Measurements from ENCODE around the gene ZNF646. TPM values are rescaled to one million over a fixed set of nuclear protein-coding genes. Genes with fewer than 3 reads are reported as not detected.

Gene ZNF646
- 10 to 100 TPM; 16.7 to 17.4 TPM for total RNA-seq

- H3K27me3 Mint-ChIP-seq (ENCODE audit: low read depth): no peaks in the 10 kb centered on the region
- CTCF ChIA-PET: interaction anchor here (1.3 to 1.7 kb wide), 2 partner anchors 19 to 68 kb away, joined by 3 to 6 read pairs; no protein-coding TSS in a partner anchor
- H3K4me1 Mint-ChIP-seq (ENCODE audit: low read depth): peaks cover 31% of the 10 kb centered on the region
- DNase-seq: peak; percentile 99
- peak within 1 kb of the TSS; percentile 93 for H3K27ac Mint-ChIP-seq
- peaks cover 26% of the 10 kb centered on the region for H3K36me3 Mint-ChIP-seq (ENCODE audit: low read depth)
- intact Hi-C loops (cut with micrococcal nuclease): loop anchor here (1.0 to 10.0 kb wide), 14 partner anchors 20 to 795 kb away; partner anchors contain the start of genes ARMC5, KAT8, PHKG2 and SETD1A
- peak within 1 kb of the TSS; percentile 94 for H3K4me3 Mint-ChIP-seq
- no peaks in the 10 kb centered on the region for H3K9me3 Mint-ChIP-seq
These were observed at the start of gene ZNF646, which contains the start of gene ZNF668 for GRCh38 chr16:31073970-31074813. Gene ZNF646 (plus strand): TSS chr16:31074422. CDS start chr16:31076325, 1,903 bp downstream. Gene ZNF668 (minus strand): TSS chr16:31074240. CDS start chr16:31064459, 9,781 bp downstream.

DNA sequence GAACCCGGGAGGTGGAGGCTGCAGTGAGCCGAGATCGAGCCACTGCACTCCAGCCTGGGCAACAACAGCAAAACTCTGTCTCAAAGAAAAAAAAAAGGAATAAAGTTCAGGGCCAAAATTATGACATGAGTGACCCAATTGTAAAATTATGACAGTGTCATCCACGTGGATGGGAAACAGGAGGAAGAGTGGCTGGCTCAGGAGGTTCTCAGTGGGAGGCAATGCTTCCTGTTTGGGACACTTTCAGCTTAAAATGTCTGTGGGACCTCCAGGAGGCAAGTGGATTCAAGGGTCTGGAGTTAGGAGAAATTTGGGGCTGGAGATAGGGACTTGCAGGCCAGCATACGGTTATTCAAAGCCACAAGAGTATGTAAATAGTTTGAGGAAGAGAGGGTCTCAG is 48.9 kb upstream of the ZNF646 start:
- peaks cover 2% of the 10 kb centered on the region for H3K4me1 Mint-ChIP-seq (ENCODE audit: low read depth)
- no peak for DNase-seq
- no peak overlapping the region for H3K4me3 Mint-ChIP-seq
- no peaks in the 10 kb centered on the region for H3K36me3 Mint-ChIP-seq (ENCODE audit: low read depth)
- no peaks in the 10 kb centered on the region for H3K27me3 Mint-ChIP-seq (ENCODE audit: low read depth)
- no peaks in the 10 kb centered on the region for H3K9me3 Mint-ChIP-seq
- no peak overlapping the region for H3K27ac Mint-ChIP-seq
- CTCF ChIA-PET: no interaction called here
- intact Hi-C loops (cut with micrococcal nuclease): no loop called here

GRCh38 chr16:31029272-31029671 is 45.0 kb upstream of the ZNF646 start:
- intact Hi-C loops (cut with micrococcal nuclease): no loop called here
- CTCF ChIA-PET: no interaction called here
- peaks cover 5% of the 10 kb centered on the region for H3K36me3 Mint-ChIP-seq (ENCODE audit: low read depth)

GRCh38 chr16:31031276-31031675 is 42.9 kb upstream of the ZNF646 start:
- Mint-ChIP-seq H3K9me3 (no peaks in the 10 kb centered on the region), H3K27ac (no peak overlapping the region), H3K4me3 (peak overlapping the region; percentile 0), H3K4me1 (ENCODE audit: low read depth) (peaks cover 19% of the 10 kb centered on the region), H3K27me3 (ENCODE audit: low read depth) (no peaks in the 10 kb centered on the region), H3K36me3 (ENCODE audit: low read depth) (peaks cover 8% of the 10 kb centered on the region)
- intact Hi-C loops (cut with micrococcal nuclease): no loop called here
- CTCF ChIA-PET: no interaction called here
- DNase-seq: no peak

More at GRCh38 chr16:31029272-31029671, 45.0 kb upstream of the ZNF646 start:
- H3K9me3 Mint-ChIP-seq: no peaks in the 10 kb centered on the region
- DNase-seq: no peak
- H3K27me3 Mint-ChIP-seq (ENCODE audit: low read depth): no peaks in the 10 kb centered on the region
- no peak overlapping the region for H3K27ac Mint-ChIP-seq
- peaks cover 9% of the 10 kb centered on the region for H3K4me1 Mint-ChIP-seq (ENCODE audit: low read depth)
- no peak overlapping the region for H3K4me3 Mint-ChIP-seq

GRCh38 chr16:31032736-31033708 is 41.2 kb upstream of the ZNF646 start, which contains the start of gene STX4:
Gene STX4 (plus strand): TSS chr16:31033558. CDS start chr16:31033806, 248 bp downstream.
- Mint-ChIP-seq H3K27me3 (ENCODE audit: low read depth) (no peaks in the 10 kb centered on the region), H3K4me1 (ENCODE audit: low read depth) (peaks cover 22% of the 10 kb centered on the region), H3K9me3 (no peaks in the 10 kb centered on the region), H3K36me3 (ENCODE audit: low read depth) (peaks cover 9% of the 10 kb centered on the region), H3K4me3 (peak within 1 kb of the TSS; percentile 96), H3K27ac (peak within 1 kb of the TSS; percentile 93)
- peak; percentile 99 for DNase-seq
- intact Hi-C loops (cut with micrococcal nuclease): loop anchor here (1.0 to 2.0 kb wide), 11 partner anchors 36 to 836 kb away; partner anchors contain the start of genes ARMC5, FBRS, FUS and KAT8
- CTCF ChIA-PET: interaction anchor here (0.6 kb wide), 2 partner anchors 58 to 952 kb away, joined by 4 to 5 read pairs; no protein-coding TSS in a partner anchor

- intact Hi-C loops (cut with micrococcal nuclease): loop anchor here (1.0 to 2.0 kb wide), 11 partner anchors 37 to 835 kb away; partner anchors contain the start of genes ARMC5, FBRS, FUS and KAT8
- DNase-seq: peak; percentile 94
- no peaks in the 10 kb centered on the region for H3K27me3 Mint-ChIP-seq (ENCODE audit: low read depth)
- peaks cover 22% of the 10 kb centered on the region for H3K4me1 Mint-ChIP-seq (ENCODE audit: low read depth)
- H3K27ac Mint-ChIP-seq: peak overlapping the region; percentile 93
- no peaks in the 10 kb centered on the region for H3K9me3 Mint-ChIP-seq
- CTCF ChIA-PET: interaction anchor here (0.5 to 0.6 kb wide), 2 partner anchors 49 to 951 kb away, joined by 3 to 4 read pairs; no protein-coding TSS in a partner anchor
- peak overlapping the region; percentile 96 for H3K4me3 Mint-ChIP-seq
- H3K36me3 Mint-ChIP-seq (ENCODE audit: low read depth): peaks cover 13% of the 10 kb centered on the region
These were observed 40.3 kb upstream of the ZNF646 start for GRCh38 chr16:31033709-31034492.

GRCh38 chr16:31036691-31037090 is 37.5 kb upstream of the ZNF646 start:
- H3K27ac Mint-ChIP-seq: no peak overlapping the region

GRCh38 chr16:31038993-31039392 is 35.2 kb upstream of the ZNF646 start:
- Mint-ChIP-seq H3K4me1 (ENCODE audit: low read depth) (peaks cover 15% of the 10 kb centered on the region), H3K4me3 (no peak overlapping the region), H3K36me3 (ENCODE audit: low read depth) (peaks cover 13% of the 10 kb centered on the region), H3K9me3 (no peaks in the 10 kb centered on the region), H3K27ac (no peak overlapping the region), H3K27me3 (ENCODE audit: low read depth) (no peaks in the 10 kb centered on the region)
- CTCF ChIA-PET: interaction anchor here (1.6 kb wide), 1 partner anchor 97 kb away, joined by 5 read pairs; no protein-coding TSS in a partner anchor
- no peak for DNase-seq
- intact Hi-C loops (cut with micrococcal nuclease): no loop called here

More at GRCh38 chr16:31036691-31037090, 37.5 kb upstream of the ZNF646 start:
- intact Hi-C loops (cut with micrococcal nuclease): no loop called here
- no peaks in the 10 kb centered on the region for H3K9me3 Mint-ChIP-seq
- CTCF ChIA-PET: no interaction called here
- no peak overlapping the region for H3K4me3 Mint-ChIP-seq
- peaks cover 22% of the 10 kb centered on the region for H3K4me1 Mint-ChIP-seq (ENCODE audit: low read depth)
- DNase-seq: no peak
- H3K27me3 Mint-ChIP-seq (ENCODE audit: low read depth): no peaks in the 10 kb centered on the region
- peaks cover 15% of the 10 kb centered on the region for H3K36me3 Mint-ChIP-seq (ENCODE audit: low read depth)

DNA sequence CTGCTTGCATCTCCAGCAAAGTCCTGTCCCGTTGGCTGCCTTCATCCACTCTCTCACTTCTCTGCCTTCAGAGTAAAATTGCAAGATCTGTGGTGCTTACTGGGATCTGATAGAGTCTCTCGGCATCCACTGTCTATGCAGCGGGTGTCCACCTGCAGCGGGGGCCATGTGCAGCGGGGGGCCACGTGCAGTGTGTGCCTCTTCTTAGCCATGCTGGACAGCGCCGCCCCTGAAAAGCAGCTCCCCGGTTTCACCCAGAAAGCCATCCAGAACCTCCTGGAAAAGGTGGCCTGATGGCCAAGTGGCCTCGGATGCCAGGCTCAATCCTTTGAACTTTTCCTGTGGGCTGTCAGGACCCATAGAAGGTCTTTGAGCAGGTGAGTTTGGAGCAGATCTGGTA is 31.4 kb upstream of the ZNF646 start:
- CTCF ChIA-PET: no interaction called here
- no peaks in the 10 kb centered on the region for H3K9me3 Mint-ChIP-seq
- no peak overlapping the region for H3K4me3 Mint-ChIP-seq
- H3K4me1 Mint-ChIP-seq (ENCODE audit: low read depth): no peaks in the 10 kb centered on the region
- intact Hi-C loops (cut with micrococcal nuclease): no loop called here
- H3K27me3 Mint-ChIP-seq (ENCODE audit: low read depth): no peaks in the 10 kb centered on the region
- no peak overlapping the region for H3K27ac Mint-ChIP-seq
- peaks cover 8% of the 10 kb centered on the region for H3K36me3 Mint-ChIP-seq (ENCODE audit: low read depth)
- no peak for DNase-seq

DNA sequence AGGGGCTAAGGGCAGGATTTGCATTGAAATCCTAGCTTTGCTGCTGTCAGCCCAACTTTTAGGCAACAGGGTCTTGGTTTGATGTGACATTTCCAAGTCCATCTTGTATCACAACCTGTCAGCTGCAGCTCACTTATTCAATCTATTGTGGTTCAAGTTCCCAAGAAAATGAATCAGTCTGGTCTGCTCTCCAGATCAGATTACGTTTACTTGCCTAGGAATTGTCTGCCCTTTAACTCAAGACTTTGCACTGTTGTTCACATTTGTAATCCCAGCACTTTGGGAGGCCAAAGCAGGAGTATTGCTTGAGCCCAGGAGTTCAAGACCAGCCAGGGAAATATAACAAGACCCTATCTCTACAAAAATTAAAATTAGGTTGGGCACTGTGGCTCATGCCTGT is 30.9 kb upstream of the ZNF646 start:
- Mint-ChIP-seq H3K27ac (no peak overlapping the region), H3K36me3 (ENCODE audit: low read depth) (peaks cover 8% of the 10 kb centered on the region), H3K4me3 (no peak overlapping the region), H3K4me1 (ENCODE audit: low read depth) (no peaks in the 10 kb centered on the region), H3K9me3 (no peaks in the 10 kb centered on the region), H3K27me3 (ENCODE audit: low read depth) (no peaks in the 10 kb centered on the region)
- CTCF ChIA-PET: interaction anchor here (1.0 kb wide), 1 partner anchor 15 kb away, joined by 4 read pairs; no protein-coding TSS in a partner anchor
- DNase-seq: no peak
- intact Hi-C loops (cut with micrococcal nuclease): no loop called here

DNA sequence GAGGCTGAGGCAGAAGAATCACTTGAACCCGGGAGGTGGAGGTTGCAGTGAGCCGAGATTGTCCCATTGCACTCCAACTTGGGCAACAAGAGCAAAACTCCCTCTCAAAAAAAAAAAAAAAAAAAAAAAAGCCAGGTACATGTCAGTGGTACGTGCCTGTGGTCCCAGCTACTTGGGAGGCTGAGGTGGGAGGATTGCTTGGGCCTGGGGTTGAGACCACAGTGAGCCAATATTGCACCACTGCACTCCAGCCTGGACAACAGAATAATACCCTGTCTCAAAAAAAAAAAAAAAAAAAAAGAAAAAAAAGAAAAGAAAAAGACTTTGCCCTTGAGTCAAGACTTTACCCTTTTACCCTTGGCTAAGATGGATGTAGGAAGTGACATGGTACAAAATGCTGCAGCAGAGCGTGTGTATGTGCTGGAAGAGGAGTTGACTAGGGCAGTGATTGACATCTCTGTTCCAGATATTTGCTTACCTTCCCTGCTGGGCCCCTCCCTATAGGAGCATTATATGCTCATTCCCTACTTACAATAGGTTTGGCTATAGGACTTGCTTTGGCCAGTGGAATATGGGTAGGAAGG is 30.2 kb upstream of the ZNF646 start:
- peaks cover 3% of the 10 kb centered on the region for H3K36me3 Mint-ChIP-seq (ENCODE audit: low read depth)

More for the DNA sequence above, 30.2 kb upstream of the ZNF646 start:
- CTCF ChIA-PET: interaction anchor here (1.0 kb wide), 1 partner anchor 15 kb away, joined by 4 read pairs; no protein-coding TSS in a partner anchor
- Mint-ChIP-seq H3K4me1 (ENCODE audit: low read depth) (no peaks in the 10 kb centered on the region), H3K4me3 (no peak overlapping the region), H3K27me3 (ENCODE audit: low read depth) (no peaks in the 10 kb centered on the region), H3K27ac (no peak overlapping the region), H3K9me3 (no peaks in the 10 kb centered on the region)
- intact Hi-C loops (cut with micrococcal nuclease): no loop called here
- DNase-seq: no peak
